ENCODE data around the gene IL7R.

The IL7R gene

DNA sequence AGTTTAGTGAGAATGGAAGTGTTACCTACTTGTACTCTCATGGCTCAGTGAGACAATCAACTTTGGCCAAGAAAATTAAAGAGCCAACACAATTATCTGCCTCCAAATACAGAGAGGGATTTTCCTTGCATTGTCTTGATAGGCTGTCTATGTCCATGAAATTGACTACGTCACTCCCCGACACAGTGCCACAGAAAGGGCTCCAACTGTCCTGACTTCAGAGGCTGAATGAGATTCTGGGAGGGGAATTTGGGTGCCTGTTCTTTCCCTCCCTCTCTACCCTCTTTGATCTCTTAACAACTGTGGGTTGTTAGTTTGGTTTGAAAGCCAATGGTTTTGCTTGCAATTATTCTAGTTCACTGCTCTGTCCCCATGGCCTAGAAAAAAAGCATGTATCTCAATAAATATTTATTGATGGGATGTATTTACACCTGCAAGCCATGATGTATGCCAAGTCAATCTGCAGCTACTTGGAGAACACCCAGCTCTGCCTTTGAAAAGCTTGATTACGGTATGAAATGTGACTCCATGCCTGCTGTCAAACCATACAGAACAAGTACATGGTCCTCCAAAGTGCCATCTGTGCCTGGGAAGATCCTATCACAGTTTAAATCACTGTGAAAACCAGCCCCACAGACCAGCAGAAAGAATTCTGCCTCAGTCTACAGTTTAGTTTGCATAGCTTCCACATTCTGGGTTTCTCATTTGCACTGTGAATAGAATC is 44.4 kb downstream of the IL7R start:
- TF ChIP-seq GATA2 (IDR thresholded peaks at IDR 0.05; ENCODE audit: low read depth, low read length) (no peak), GATA3 (IDR thresholded peaks at IDR 0.05; ENCODE audit: low read depth, low read length) (no peak)

DNA sequence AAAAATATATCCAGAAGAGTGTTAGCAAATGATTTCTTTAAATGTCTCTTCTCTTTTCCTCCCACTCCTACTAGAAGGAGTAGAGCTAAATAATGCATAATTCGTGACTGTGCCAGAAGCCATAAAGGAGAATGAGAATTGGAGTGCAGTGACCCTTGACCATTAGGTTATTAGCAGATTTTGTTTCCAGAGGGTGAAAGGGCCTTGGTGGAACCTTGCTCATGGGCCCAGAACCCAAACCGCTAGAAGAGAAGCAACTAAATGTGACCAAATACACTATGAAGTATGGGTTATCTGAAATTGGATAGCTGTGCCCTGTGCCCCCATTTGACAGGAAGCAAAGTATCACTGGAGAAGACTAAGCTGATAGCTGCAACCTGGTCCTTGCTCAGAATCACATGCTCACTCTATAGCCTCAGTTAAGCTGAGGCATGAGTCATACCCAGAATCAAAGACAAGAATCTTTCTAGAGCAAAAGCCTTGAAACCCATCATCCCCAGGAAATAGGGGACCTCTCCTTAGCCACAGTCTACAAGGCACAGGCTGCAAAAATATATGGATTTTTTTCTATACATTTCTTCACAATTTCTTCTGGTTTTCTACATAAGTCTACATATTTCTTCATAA is 45.5 kb downstream of the IL7R start:
- TF ChIP-seq GATA2 (IDR thresholded peaks at IDR 0.05; ENCODE audit: low read depth, low read length) = no peak
- TF ChIP-seq GATA3 (IDR thresholded peaks at IDR 0.05; ENCODE audit: low read depth, low read length) = no peak

DNA sequence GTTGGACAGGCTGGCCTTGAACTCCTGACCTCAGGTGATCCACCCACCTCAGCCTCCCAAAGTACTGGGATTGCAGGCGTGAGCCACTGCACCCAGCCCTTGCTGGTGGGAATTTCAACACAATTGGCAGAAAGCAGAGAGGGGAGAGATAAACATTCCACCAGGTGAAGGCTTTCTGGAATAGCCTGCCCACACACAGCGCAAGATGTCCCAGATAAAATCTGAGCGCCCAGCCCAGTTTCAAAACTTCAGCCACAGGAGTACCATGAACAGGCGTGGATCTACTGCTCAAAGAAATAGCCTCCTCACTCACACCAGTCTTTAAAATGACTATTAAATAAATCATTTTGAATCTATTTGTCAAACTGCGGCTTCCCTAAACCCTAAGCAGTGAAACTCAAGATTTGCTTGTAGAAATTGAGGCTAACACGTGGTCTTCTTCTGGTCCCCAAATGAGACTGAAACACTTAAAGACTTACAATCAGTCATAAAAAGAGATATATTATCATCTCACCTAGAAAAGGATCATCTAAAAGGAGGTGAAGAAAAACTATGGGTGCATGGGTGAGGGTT is 47.0 kb downstream of the IL7R start:
- no peak for TF ChIP-seq GATA3 (IDR thresholded peaks at IDR 0.05; ENCODE audit: low read depth, low read length)
- TF ChIP-seq GATA2 (IDR thresholded peaks at IDR 0.05; ENCODE audit: low read depth, low read length) = no peak

- TF ChIP-seq GATA2 (IDR thresholded peaks at IDR 0.05; ENCODE audit: low read depth, low read length) (no peak), GATA3 (IDR thresholded peaks at IDR 0.05; ENCODE audit: low read depth, low read length) (no peak)
Observed at GRCh38 chr5:35904443-35905132, 47.9 kb downstream of the IL7R start.

DNA sequence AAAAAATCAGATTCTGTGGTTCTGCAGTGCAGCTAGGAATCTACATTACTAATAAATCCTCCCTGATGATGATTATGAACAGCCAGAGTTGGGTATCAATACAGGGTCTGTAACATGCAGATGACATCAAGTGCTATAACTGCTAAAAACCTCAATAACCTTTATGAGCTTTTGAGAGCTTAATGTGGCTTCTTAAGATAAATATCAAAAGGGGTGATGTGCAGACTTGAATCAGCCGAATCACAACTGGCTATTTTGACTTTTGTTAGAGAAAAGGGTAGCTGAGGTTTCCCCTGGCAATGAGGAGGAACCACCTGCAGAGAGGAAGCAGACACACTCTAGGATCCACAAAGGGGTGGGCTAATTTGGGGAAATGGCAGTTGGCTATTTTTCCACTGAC is 51.5 kb downstream of the IL7R start:
- TF ChIP-seq GATA2 (IDR thresholded peaks at IDR 0.05; ENCODE audit: low read depth, low read length) (no peak), GATA3 (IDR thresholded peaks at IDR 0.05; ENCODE audit: low read depth, low read length) (no peak)

DNA sequence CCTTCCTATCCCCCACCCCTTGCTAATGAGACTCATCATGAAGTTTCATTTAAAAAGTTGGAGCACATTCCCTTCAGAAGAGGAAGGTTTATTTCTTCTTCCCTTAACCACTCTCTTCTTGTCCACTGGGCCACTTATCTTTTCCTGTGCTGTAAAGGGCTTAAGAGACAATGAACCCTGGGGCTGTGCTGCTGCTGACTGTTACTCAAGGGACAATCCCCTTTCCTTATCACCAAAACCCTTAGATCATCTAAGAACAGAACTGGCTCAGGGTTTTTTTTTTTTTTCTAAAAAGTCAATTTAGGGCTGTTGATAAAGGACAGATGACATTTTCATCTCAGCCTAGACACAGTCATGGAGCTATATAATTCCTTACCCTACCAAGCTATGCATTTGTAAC is 52.1 kb downstream of the IL7R start:
- TF ChIP-seq GATA2 (IDR thresholded peaks at IDR 0.05; ENCODE audit: low read depth, low read length) (peak; percentile 71), GATA3 (IDR thresholded peaks at IDR 0.05; ENCODE audit: low read depth, low read length) (peak; percentile 64)

GRCh38 chr5:35919191-35919590 is 62.5 kb downstream of the IL7R start:
- TF ChIP-seq GATA3 (IDR thresholded peaks at IDR 0.05; ENCODE audit: low read depth, low read length) = no peak

DNA sequence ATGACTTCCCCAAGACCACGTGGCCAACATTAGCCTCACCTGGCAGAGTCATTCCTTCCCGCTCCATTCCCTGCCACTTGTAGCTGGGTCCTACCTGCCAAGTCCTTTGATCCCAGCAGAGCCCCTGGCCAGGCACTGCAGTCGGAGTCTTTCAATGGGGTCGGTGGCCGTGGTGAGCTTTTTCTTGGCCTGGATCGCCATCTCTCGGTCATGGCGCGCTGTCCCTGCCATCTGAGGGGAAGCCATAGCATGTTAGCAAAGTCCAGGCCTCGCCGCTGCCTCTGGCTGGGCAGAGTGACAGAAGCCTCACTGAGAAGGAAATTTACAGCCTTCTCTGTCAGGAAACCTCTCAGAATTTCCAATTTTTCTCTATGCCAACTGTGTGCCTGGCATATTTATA is 64.2 kb downstream of the IL7R start:
- no peak for TF ChIP-seq GATA3 (IDR thresholded peaks at IDR 0.05; ENCODE audit: low read depth, low read length)
- no peak for TF ChIP-seq GATA2 (IDR thresholded peaks at IDR 0.05; ENCODE audit: low read depth, low read length)

DNA sequence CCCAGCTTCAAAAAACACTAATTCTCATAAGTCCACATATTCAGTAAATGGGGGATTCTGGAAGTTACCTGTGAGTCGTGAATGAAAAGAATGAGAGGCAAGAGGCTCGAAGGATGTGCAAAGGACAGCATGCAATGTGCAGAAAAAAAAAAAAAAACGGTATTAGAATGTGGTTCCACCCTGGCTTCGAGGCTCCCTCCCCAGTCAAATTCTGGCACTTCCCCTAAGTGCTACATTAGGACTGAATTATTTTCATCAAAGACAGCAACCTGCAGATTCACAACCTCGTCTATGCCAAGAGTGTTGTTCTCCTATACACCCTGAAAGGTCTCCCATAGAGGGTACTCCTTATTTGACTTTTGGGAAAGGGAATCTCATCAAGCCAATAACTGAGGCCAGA is 65.2 kb downstream of the IL7R start:
- no peak for TF ChIP-seq GATA2 (IDR thresholded peaks at IDR 0.05; ENCODE audit: low read depth, low read length)
- TF ChIP-seq GATA3 (IDR thresholded peaks at IDR 0.05; ENCODE audit: low read depth, low read length) = no peak

DNA sequence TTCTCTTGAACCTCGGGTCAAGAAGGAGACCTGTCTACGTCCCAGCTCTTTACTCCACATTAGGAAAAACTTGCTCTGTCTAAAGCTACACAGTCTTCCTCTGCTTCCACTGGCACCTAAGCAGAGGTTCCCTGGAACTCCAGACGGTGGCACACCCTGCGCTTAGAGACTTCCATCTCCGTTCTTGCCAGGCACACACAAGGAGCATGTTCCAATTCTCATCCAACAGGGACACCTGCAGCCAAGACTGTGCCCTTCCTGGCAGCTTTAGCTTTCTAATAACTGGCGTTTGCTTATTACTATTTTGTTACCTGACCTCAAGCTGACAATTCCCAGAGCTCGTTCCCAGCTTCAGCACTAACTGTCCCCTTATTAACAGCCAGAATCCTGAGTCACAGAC is 65.8 kb downstream of the IL7R start:
- TF ChIP-seq GATA3 (IDR thresholded peaks at IDR 0.05; ENCODE audit: low read depth, low read length) (no peak), GATA2 (IDR thresholded peaks at IDR 0.05; ENCODE audit: low read depth, low read length) (no peak)

- TF ChIP-seq GATA2 (IDR thresholded peaks at IDR 0.05; ENCODE audit: low read depth, low read length) (no peak), GATA3 (IDR thresholded peaks at IDR 0.05; ENCODE audit: low read depth, low read length) (no peak)
Observed at GRCh38 chr5:35924122-35924949, 67.6 kb downstream of the IL7R start.

DNA sequence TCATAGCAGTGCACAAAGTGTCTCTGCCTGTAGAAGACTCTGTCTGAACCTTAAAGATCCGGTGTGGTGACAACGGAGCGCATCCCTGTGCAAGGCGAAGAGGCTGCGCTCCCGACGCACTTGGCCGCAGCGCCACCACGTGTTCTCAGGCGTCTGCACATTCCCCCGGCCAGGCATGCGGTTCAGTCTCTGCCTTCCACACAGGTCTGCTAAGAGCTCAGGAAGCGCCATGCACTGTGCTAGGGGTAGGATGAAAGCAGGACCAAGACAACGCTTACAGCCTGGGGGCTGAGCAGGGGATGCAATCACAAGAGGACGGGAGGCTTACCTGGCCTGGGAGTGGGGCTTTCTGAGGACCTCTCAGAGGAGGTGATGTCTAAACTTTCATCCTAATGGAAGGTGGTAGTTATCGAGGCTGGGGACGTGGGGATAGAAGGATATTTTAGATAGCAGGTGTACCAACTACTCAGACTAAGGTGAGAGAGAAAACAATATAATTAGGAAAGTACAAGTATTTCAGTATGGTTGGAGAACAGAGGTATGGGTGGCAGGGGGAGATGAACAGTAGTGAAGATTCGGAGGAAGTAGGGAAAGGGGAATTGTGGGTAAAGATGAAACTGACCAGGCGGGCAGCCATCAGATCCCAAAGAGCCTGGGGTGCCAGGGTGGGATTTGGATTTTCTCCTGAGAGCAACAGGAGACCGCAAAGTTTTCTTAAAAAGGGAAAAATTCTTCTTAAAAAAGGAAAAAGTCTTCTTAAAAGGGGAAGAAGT is 68.4 kb downstream of the IL7R start:
- TF ChIP-seq GATA2 (IDR thresholded peaks at IDR 0.05; ENCODE audit: low read depth, low read length) = no peak; the same call in 1 of the 2 replicates
- TF ChIP-seq GATA3 (IDR thresholded peaks at IDR 0.05; ENCODE audit: low read depth, low read length) = no peak

GRCh38 chr5:35926389-35927051 is 69.8 kb downstream of the IL7R start:
- TF ChIP-seq GATA3 (IDR thresholded peaks at IDR 0.05; ENCODE audit: low read depth, low read length) = no peak
- TF ChIP-seq GATA2 (IDR thresholded peaks at IDR 0.05; ENCODE audit: low read depth, low read length) = no peak
